ENCODE data around the gene ANKRD9.

Gene ANKRD9

GRCh38 chr14:102487204-102487577, 22.4 kb downstream of the ANKRD9 start:
- Histone ChIP-seq H3K4me1 (ENCODE audit: control extremely low read depth in 1 of 4, control insufficient read depth in 4 of 4, insufficient read depth in 4 of 4, low read length in 3 of 4) (no peaks in the 10 kb centered on the region), H3K4me3 (ENCODE audit: control insufficient read depth in 1 of 7, extremely low read depth in 1 of 7, insufficient read depth in 4 of 7, low read depth in 2 of 7, low read length in 6 of 7) (no peak overlapping the region), H3K9me3 (ENCODE audit: control extremely low read depth in 1 of 5, control insufficient read depth in 4 of 5, insufficient read depth in 2 of 5, low read depth in 1 of 5, low read length in 4 of 5) (peaks cover 0 to 5% (median 0%) of the 10 kb centered on the region in 5 experiments), H3K36me3 (ENCODE audit: control insufficient read depth in 4 of 4, insufficient read depth in 4 of 4, low read length in 3 of 4) (peaks cover 0 to 4% (median under 1%) of the 10 kb centered on the region in 4 experiments), H3K27ac (ENCODE audit: insufficient read depth in 1 of 2, low read depth in 1 of 2, low read length in 2 of 2, poor library complexity in 1 of 2, severe bottlenecking in 2 of 2) (no peak overlapping the region), H3K27me3 (replicated peaks in 2 of 5; ENCODE audit: control insufficient read depth in 4 of 5, insufficient read depth in 5 of 5, low read length in 4 of 5) (no peaks in the 10 kb centered on the region)
- WGBS (ENCODE audit: insufficient coverage) = 95% methylated on average over 6 of the region's 7 CpGs
- DNase-seq = no peak
- ChIA-PET CTCF (interaction anchor here (0.9 kb wide), 1 partner anchor 49 kb away, joined by 3 read pairs; no protein-coding TSS in a partner anchor), POLR2A (no interaction called here)

GRCh38 chr14:102486513-102487203, 22.9 kb downstream of the ANKRD9 start:
- DNase-seq = no peak
- CTCF ChIA-PET = interaction anchor here (0.6 kb wide), 1 partner anchor 677 kb away, joined by 3 read pairs; no protein-coding TSS in a partner anchor
- Histone ChIP-seq H3K4me3 (ENCODE audit: control insufficient read depth in 1 of 7, extremely low read depth in 1 of 7, insufficient read depth in 4 of 7, low read depth in 2 of 7, low read length in 6 of 7) (no peak overlapping the region), H3K27ac (ENCODE audit: insufficient read depth in 1 of 2, low read depth in 1 of 2, low read length in 2 of 2, poor library complexity in 1 of 2, severe bottlenecking in 2 of 2) (no peak overlapping the region), H3K27me3 (replicated peaks in 2 of 5; ENCODE audit: control insufficient read depth in 4 of 5, insufficient read depth in 5 of 5, low read length in 4 of 5) (no peaks in the 10 kb centered on the region), H3K4me1 (ENCODE audit: control extremely low read depth in 1 of 4, control insufficient read depth in 4 of 4, insufficient read depth in 4 of 4, low read length in 3 of 4) (no peaks in the 10 kb centered on the region), H3K9me3 (ENCODE audit: control extremely low read depth in 1 of 5, control insufficient read depth in 4 of 5, insufficient read depth in 2 of 5, low read depth in 1 of 5, low read length in 4 of 5) (peaks cover 0 to 7% (median 0%) of the 10 kb centered on the region in 5 experiments), H3K36me3 (ENCODE audit: control insufficient read depth in 4 of 4, insufficient read depth in 4 of 4, low read length in 3 of 4) (peaks cover 0 to 4% (median under 1%) of the 10 kb centered on the region in 4 experiments)
- POLR2A ChIA-PET = no interaction called here
- WGBS (ENCODE audit: insufficient coverage) = 91% methylated on average over 15 of the region's 17 CpGs

GRCh38 chr14:102485693-102486512, 23.7 kb downstream of the ANKRD9 start:
- 97% methylated on average over 11 of the region's 11 CpGs for WGBS (ENCODE audit: insufficient coverage)
- Histone ChIP-seq H3K27me3 (replicated peaks in 2 of 5; ENCODE audit: control insufficient read depth in 4 of 5, insufficient read depth in 5 of 5, low read length in 4 of 5) (no peaks in the 10 kb centered on the region), H3K4me3 (ENCODE audit: control insufficient read depth in 1 of 7, extremely low read depth in 1 of 7, insufficient read depth in 4 of 7, low read depth in 2 of 7, low read length in 6 of 7) (no peak overlapping the region), H3K36me3 (ENCODE audit: control insufficient read depth in 4 of 4, insufficient read depth in 4 of 4, low read length in 3 of 4) (peaks cover 0 to 4% (median under 1%) of the 10 kb centered on the region in 4 experiments), H3K27ac (ENCODE audit: insufficient read depth in 1 of 2, low read depth in 1 of 2, low read length in 2 of 2, poor library complexity in 1 of 2, severe bottlenecking in 2 of 2) (no peak overlapping the region), H3K9me3 (ENCODE audit: control extremely low read depth in 1 of 5, control insufficient read depth in 4 of 5, insufficient read depth in 2 of 5, low read depth in 1 of 5, low read length in 4 of 5) (peaks cover 0 to 7% (median 0%) of the 10 kb centered on the region in 5 experiments), H3K4me1 (ENCODE audit: control extremely low read depth in 1 of 4, control insufficient read depth in 4 of 4, insufficient read depth in 4 of 4, low read length in 3 of 4) (no peaks in the 10 kb centered on the region)
- POLR2A ChIA-PET = no interaction called here
- CTCF ChIA-PET = interaction anchor here (0.6 to 0.9 kb wide), 2 partner anchors 28 to 676 kb away, joined by 3 read pairs; no protein-coding TSS in a partner anchor
- no peak for DNase-seq

GRCh38 chr14:102484316-102484715, 25.3 kb downstream of the ANKRD9 start:
- CTCF ChIA-PET = no interaction called here
- Histone ChIP-seq H3K9me3 (ENCODE audit: control extremely low read depth in 1 of 5, control insufficient read depth in 4 of 5, insufficient read depth in 2 of 5, low read depth in 1 of 5, low read length in 4 of 5) (peaks cover 0 to 7% (median 0%) of the 10 kb centered on the region in 5 experiments), H3K27me3 (replicated peaks in 2 of 5; ENCODE audit: control insufficient read depth in 4 of 5, insufficient read depth in 5 of 5, low read length in 4 of 5) (no peaks in the 10 kb centered on the region), H3K4me1 (ENCODE audit: control extremely low read depth in 1 of 4, control insufficient read depth in 4 of 4, insufficient read depth in 4 of 4, low read length in 3 of 4) (peaks cover 0 to 4% (median 1%) of the 10 kb centered on the region in 4 experiments), H3K4me3 (ENCODE audit: control insufficient read depth in 1 of 7, extremely low read depth in 1 of 7, insufficient read depth in 4 of 7, low read depth in 2 of 7, low read length in 6 of 7) (no peak overlapping the region), H3K27ac (ENCODE audit: insufficient read depth in 1 of 2, low read depth in 1 of 2, low read length in 2 of 2, poor library complexity in 1 of 2, severe bottlenecking in 2 of 2) (no peak overlapping the region), H3K36me3 (ENCODE audit: control insufficient read depth in 4 of 4, insufficient read depth in 4 of 4, low read length in 3 of 4) (peaks cover 0 to 4% (median under 1%) of the 10 kb centered on the region in 4 experiments)
- 81% methylated on average over 4 of the region's 5 CpGs for WGBS (ENCODE audit: insufficient coverage)
- DNase-seq = no peak
- POLR2A ChIA-PET = no interaction called here

GRCh38 chr14:102481791-102482238, 27.8 kb downstream of the ANKRD9 start:
- Histone ChIP-seq H3K4me3 (ENCODE audit: control insufficient read depth in 1 of 7, extremely low read depth in 1 of 7, insufficient read depth in 4 of 7, low read depth in 2 of 7, low read length in 6 of 7) (no peak overlapping the region), H3K4me1 (ENCODE audit: control extremely low read depth in 1 of 4, control insufficient read depth in 4 of 4, insufficient read depth in 4 of 4, low read length in 3 of 4) (peaks cover 0 to 4% (median 1%) of the 10 kb centered on the region in 4 experiments), H3K9me3 (ENCODE audit: control extremely low read depth in 1 of 5, control insufficient read depth in 4 of 5, insufficient read depth in 2 of 5, low read depth in 1 of 5, low read length in 4 of 5) (peaks cover 0 to 7% (median 0%) of the 10 kb centered on the region in 5 experiments), H3K27me3 (replicated peaks in 2 of 5; ENCODE audit: control insufficient read depth in 4 of 5, insufficient read depth in 5 of 5, low read length in 4 of 5) (no peaks in the 10 kb centered on the region), H3K36me3 (ENCODE audit: control insufficient read depth in 4 of 4, insufficient read depth in 4 of 4, low read length in 3 of 4) (peaks cover 0 to 4% (median under 1%) of the 10 kb centered on the region in 4 experiments), H3K27ac (ENCODE audit: insufficient read depth in 1 of 2, low read depth in 1 of 2, low read length in 2 of 2, poor library complexity in 1 of 2, severe bottlenecking in 2 of 2) (no peak overlapping the region)
- ChIA-PET POLR2A (no interaction called here), CTCF (no interaction called here)
- WGBS (ENCODE audit: insufficient coverage) = 93% methylated on average over 6 of the region's 8 CpGs
- DNase-seq = no peak

- Histone ChIP-seq H3K27me3 (replicated peaks in 2 of 5; ENCODE audit: control insufficient read depth in 4 of 5, insufficient read depth in 5 of 5, low read length in 4 of 5) (no peaks in the 10 kb centered on the region), H3K36me3 (ENCODE audit: control insufficient read depth in 4 of 4, insufficient read depth in 4 of 4, low read length in 3 of 4) (peaks cover 0 to 4% (median under 1%) of the 10 kb centered on the region in 4 experiments), H3K27ac (ENCODE audit: insufficient read depth in 1 of 2, low read depth in 1 of 2, low read length in 2 of 2, poor library complexity in 1 of 2, severe bottlenecking in 2 of 2) (no peak overlapping the region), H3K9me3 (ENCODE audit: control extremely low read depth in 1 of 5, control insufficient read depth in 4 of 5, insufficient read depth in 2 of 5, low read depth in 1 of 5, low read length in 4 of 5) (peaks cover 0 to 7% (median 0%) of the 10 kb centered on the region in 5 experiments), H3K4me1 (ENCODE audit: control extremely low read depth in 1 of 4, control insufficient read depth in 4 of 4, insufficient read depth in 4 of 4, low read length in 3 of 4) (peaks cover 0 to 4% (median 1%) of the 10 kb centered on the region in 4 experiments), H3K4me3 (ENCODE audit: control insufficient read depth in 1 of 7, extremely low read depth in 1 of 7, insufficient read depth in 4 of 7, low read depth in 2 of 7, low read length in 6 of 7) (no peak overlapping the region)
- WGBS (ENCODE audit: insufficient coverage) = 100% methylated on average over 4 of the region's 4 CpGs
- CTCF ChIA-PET = no interaction called here
- POLR2A ChIA-PET = no interaction called here
- no peak for DNase-seq
Observed at GRCh38 chr14:102481371-102481770, 28.2 kb downstream of the ANKRD9 start.
